Endothelial cell of umbilical vein (primary cell): ENCODE data around the gene TCAP. TPM values are rescaled to one million over a fixed set of nuclear protein-coding genes. Genes with fewer than 3 reads are reported as not detected.

Experiments
- BruUV-seq: library from RNA; stranded (reverse); fragments of 400-500 nt; replicated peaks from 2 replicates; lab custom pipeline; 2021; lab: Mats Ljungman, UMichigan
- CTCF ChIA-PET: fragments of 300-600, 350-600 bp; sonication (Branson Sonifier 250); formaldehyde crosslinking; loops from one replicate; lab custom pipeline; 2021; ENCODE audit warnings: antibody characterized with exemption, inconsistent platforms; lab: Charles Lee
- POLR2A ChIA-PET: fragments of 300-600, 350-600 bp; sonication (Branson Sonifier 250); formaldehyde crosslinking; loops from one replicate; lab custom pipeline; 2021; ENCODE audit warnings: antibody characterized with exemption, inconsistent platforms; lab: Charles Lee
- DNase-seq: peaks from one replicate; pipeline ENCODE4 v3.0.0-alpha.2; 2011; ENCODE audit warnings: low read depth, low spot score
- FAIRE-seq: peaks from 2 replicates; lab custom pipeline; 2011; peaks lifted over from hg19 to GRCh38; lab: Jason Lieb, UNC
- H2AFZ ChIP-seq: 2 replicates; pipeline ENCODE4 v1.6.0; 2012; ENCODE audit warnings: low read depth, low read length, control low read depth, inconsistent platforms
- H3K27ac ChIP-seq: 2 replicates; pipeline ENCODE4 v1.5.1; 2011; ENCODE audit warnings: low read depth, mild to moderate bottlenecking, control low read depth, low read length, moderate library complexity; ENCODE audit not compliant: insufficient read depth
- H3K27me3 ChIP-seq, 2 experiments: 2 replicates each; pipeline versions ENCODE4 v1.6.0 to v1.6.1; 2011; ENCODE audit warnings: low read length in 2 of 2, mixed read lengths in 1 of 2; ENCODE audit not compliant: control insufficient read depth in 2 of 2, insufficient read depth in 2 of 2
- H3K36me3 ChIP-seq, 2 experiments: 2 replicates in 1 of 2; 3 replicates in 1 of 2; pipeline ENCODE4 v1.5.1; 2011; ENCODE audit warnings: low read length in 2 of 2, mild to moderate bottlenecking in 1 of 2, moderate library complexity in 1 of 2; ENCODE audit not compliant: control insufficient read depth in 2 of 2, insufficient read depth in 2 of 2; ENCODE audit errors: extremely low read depth in 1 of 2
- H3K4me1 ChIP-seq: 3 replicates; pipeline ENCODE4 v1.5.1; 2011; ENCODE audit warnings: mild to moderate bottlenecking, low read length; ENCODE audit not compliant: control insufficient read depth, insufficient read depth; ENCODE audit errors: extremely low read depth
- H3K4me2 ChIP-seq: 2 replicates; pipeline ENCODE4 v1.6.1; 2011; ENCODE audit warnings: low read length, control low read depth, mixed read lengths; ENCODE audit not compliant: insufficient read depth
- H3K4me3 ChIP-seq, 3 experiments: fragments of 200-600 bp in 1 of 3; sonication (generic), shearing (Covaris generic) in 1 of 3; replicated peaks in 1 of 3; 2 replicates each; pipeline ENCODE4 v1.5.1; 2011 to 2016; ENCODE audit warnings: control low read depth in 3 of 3, low read length in 3 of 3, mild to moderate bottlenecking in 2 of 3, inconsistent platforms in 1 of 3, low read depth in 1 of 3, moderate library complexity in 1 of 3; ENCODE audit not compliant: insufficient read depth in 1 of 3
- H3K79me2 ChIP-seq: 2 replicates; pipeline ENCODE4 v1.6.0; 2012; ENCODE audit warnings: low read length, inconsistent platforms; ENCODE audit not compliant: control insufficient read depth, insufficient read depth
- H3K9ac ChIP-seq: replicated peaks from 2 replicates; pipeline ENCODE3; 2011; ENCODE audit warnings: low read length, control low read depth; ENCODE audit not compliant: insufficient read depth; ENCODE audit errors: extremely low read depth
- H3K9me1 ChIP-seq: replicated peaks from 3 replicates; pipeline ENCODE4 v1.6.0; 2011; ENCODE audit warnings: mild to moderate bottlenecking, low read length; ENCODE audit not compliant: control insufficient read depth, insufficient read depth; ENCODE audit errors: extremely low read depth
- H3K9me3 ChIP-seq: replicated peaks from 2 replicates; pipeline ENCODE4 v1.5.1; 2012; ENCODE audit warnings: low read length, inconsistent platforms; ENCODE audit not compliant: control insufficient read depth, insufficient read depth
- H4K20me1 ChIP-seq: replicated peaks from 2 replicates; pipeline ENCODE3; 2011; ENCODE audit warnings: mild to moderate bottlenecking, low read length; ENCODE audit not compliant: control insufficient read depth, insufficient read depth; ENCODE audit errors: extremely low read depth
- EZH2 ChIP-seq: IDR thresholded peaks from 2 replicates; pipeline ENCODE4 v1.6.1; 2012; ENCODE audit warnings: borderline replicate concordance, low read depth, mild to moderate bottlenecking, moderate library complexity, low read length, inconsistent platforms; ENCODE audit not compliant: severe bottlenecking
- FOS ChIP-seq: IDR thresholded peaks from 2 replicates; pipeline ENCODE4 v1.6.1; 2011; ENCODE audit warnings: mild to moderate bottlenecking, low read length, moderate library complexity, borderline replicate concordance; ENCODE audit not compliant: insufficient read depth
- GATA2 ChIP-seq: IDR thresholded peaks from 2 replicates; pipeline ENCODE4 v1.7.0; 2011; ENCODE audit warnings: low read depth, mild to moderate bottlenecking, moderate library complexity, mixed read lengths, low read length; ENCODE audit not compliant: insufficient read length, insufficient read depth
- JUN ChIP-seq: IDR thresholded peaks from 2 replicates; pipeline ENCODE4 v1.6.1; 2011; ENCODE audit warnings: borderline replicate concordance, low read depth; ENCODE audit not compliant: insufficient read length, insufficient read depth
- MYC ChIP-seq: IDR thresholded peaks from one replicate; pipeline ENCODE4 v1.6.1; 2011; ENCODE audit warnings: mild to moderate bottlenecking, low read depth, low read length
- POLR2A ChIP-seq: IDR thresholded peaks from 2 replicates; pipeline ENCODE4 v1.6.1; 2012; ENCODE audit warnings: low read depth, mild to moderate bottlenecking, control low read depth, low read length
- POLR2AphosphoS5 ChIP-seq: IDR thresholded peaks from 2 replicates; pipeline ENCODE4 v1.6.1; 2012; ENCODE audit warnings: low read depth, mild to moderate bottlenecking, control low read depth, low read length, moderate library complexity; ENCODE audit not compliant: insufficient read depth
- dilution Hi-C: fragments of 300-500 bp; cut with MboI; formaldehyde crosslinking; loops from one replicate; pipeline ENCODE4 v1.15.0; 2019; ENCODE audit warnings: low sequenced_read_pairs; ENCODE audit not compliant: extremely low pct_ligation_motif_present
- intact Hi-C: fragments of 100-400 bp; cut with micrococcal nuclease; formaldehyde crosslinking; loops from one replicate; pipeline ENCODE4 v1.10.0; 2022
- polyA plus RNA-seq, 4 experiments: library from polyadenylated mRNA; depleted of rRNA in 3 of 4; stranded (reverse) in 3 of 4; unstranded in 1 of 4; fragments of >200 nt; gene quantifications; 2 replicates each; pipeline versions ENCODE4 v1.2.1 to v1.2.3, GENCODE V29; 2011 to 2012; ENCODE audit warnings: missing spikeins in 1 of 4
- total RNA-seq: library from RNA; stranded (reverse); gene quantifications from 2 replicates; pipeline ENCODE4 v1.2.3, GENCODE V29; 2021
- TF ChIP-seq, protein P1 (sequence below): IDR thresholded peaks from 2 replicates; pipeline ENCODE4 v1.6.1; 2011; ENCODE audit not compliant: insufficient read depth, insufficient read length
- TF ChIP-seq, protein P2 (sequence below), 2 donors: IDR thresholded peaks; 1 replicate in 1 of 2; 2 replicates in 1 of 2; pipeline ENCODE4 v1.5.1; 2011; ENCODE audit warnings: low read length in 2 of 2, mild to moderate bottlenecking in 2 of 2, moderate library complexity in 2 of 2, control low read depth in 1 of 2, inconsistent platforms in 1 of 2, low read depth in 1 of 2; ENCODE audit not compliant: insufficient read depth in 1 of 2; ENCODE audit errors: extremely low read depth in 1 of 2

Gene TCAP
- total and polyA plus RNA-seq, 2 donors (not counting 3 experiments of a cell fraction or from before 2014, with no cell fraction given), result 0.51 to 0.93 TPM

DNA sequence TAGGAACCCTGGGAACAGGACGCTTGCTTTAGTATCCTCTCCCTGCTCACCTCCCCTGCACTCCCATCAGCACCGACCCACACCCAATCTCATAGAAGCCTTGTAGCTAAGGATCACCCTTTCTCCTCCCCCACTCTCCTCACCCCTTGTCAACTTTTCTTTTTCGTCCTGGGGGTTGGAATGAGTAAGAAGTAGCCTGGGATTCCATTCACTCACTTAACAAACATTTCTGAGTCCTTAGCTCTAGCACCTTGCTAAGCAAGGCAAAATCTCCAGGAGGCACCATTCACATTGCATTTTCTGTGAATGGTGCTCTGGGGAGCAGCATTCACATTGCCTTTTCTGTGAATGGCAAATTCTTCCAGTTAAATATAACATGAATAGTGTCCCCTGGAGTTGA is 23.8 kb downstream of the TCAP start:
- H3K9me3 ChIP-seq, result no peaks in the 10 kb centered on the region
- TF ChIP-seq JUN (no peak), EZH2 (no peak), POLR2AphosphoS5 (no peak), GATA2 (no peak), MYC (no peak), POLR2A (no peak), FOS (no peak)
- TF ChIP-seq, protein P1, sequence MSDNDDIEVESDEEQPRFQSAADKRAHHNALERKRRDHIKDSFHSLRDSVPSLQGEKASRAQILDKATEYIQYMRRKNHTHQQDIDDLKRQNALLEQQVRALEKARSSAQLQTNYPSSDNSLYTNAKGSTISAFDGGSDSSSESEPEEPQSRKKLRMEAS, result no peak
- TF ChIP-seq, protein P2, sequence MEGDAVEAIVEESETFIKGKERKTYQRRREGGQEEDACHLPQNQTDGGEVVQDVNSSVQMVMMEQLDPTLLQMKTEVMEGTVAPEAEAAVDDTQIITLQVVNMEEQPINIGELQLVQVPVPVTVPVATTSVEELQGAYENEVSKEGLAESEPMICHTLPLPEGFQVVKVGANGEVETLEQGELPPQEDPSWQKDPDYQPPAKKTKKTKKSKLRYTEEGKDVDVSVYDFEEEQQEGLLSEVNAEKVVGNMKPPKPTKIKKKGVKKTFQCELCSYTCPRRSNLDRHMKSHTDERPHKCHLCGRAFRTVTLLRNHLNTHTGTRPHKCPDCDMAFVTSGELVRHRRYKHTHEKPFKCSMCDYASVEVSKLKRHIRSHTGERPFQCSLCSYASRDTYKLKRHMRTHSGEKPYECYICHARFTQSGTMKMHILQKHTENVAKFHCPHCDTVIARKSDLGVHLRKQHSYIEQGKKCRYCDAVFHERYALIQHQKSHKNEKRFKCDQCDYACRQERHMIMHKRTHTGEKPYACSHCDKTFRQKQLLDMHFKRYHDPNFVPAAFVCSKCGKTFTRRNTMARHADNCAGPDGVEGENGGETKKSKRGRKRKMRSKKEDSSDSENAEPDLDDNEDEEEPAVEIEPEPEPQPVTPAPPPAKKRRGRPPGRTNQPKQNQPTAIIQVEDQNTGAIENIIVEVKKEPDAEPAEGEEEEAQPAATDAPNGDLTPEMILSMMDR (IDR thresholded peaks at IDR 0.05; ENCODE audit: extremely low read depth in 1 of 2, insufficient read depth in 1 of 2, low read depth in 1 of 2, low read length in 2 of 2), result no peak
- dilution Hi-C loops (no loop called here), intact Hi-C loops (no loop called here)
- no peaks in the 10 kb centered on the region for H3K36me3 ChIP-seq
- peak overlapping the region in 1 of 3 experiments; percentile 91 for H3K4me3 ChIP-seq
- ChIA-PET CTCF (interaction anchor here (1.3 to 2.1 kb wide), 3 partner anchors 11 to 41 kb away, joined by 3 to 12 read pairs (median 8); partner anchors contain the start of genes ERBB2, MIEN1 and PNMT), POLR2A (interaction anchor here (1.0 kb wide), 1 partner anchor 16 kb away, joined by 3 read pairs; no protein-coding TSS in a partner anchor)
- no peaks in the 10 kb centered on the region for H3K9me1 ChIP-seq
- FAIRE-seq (no peak), DNase-seq (no peak)
- no peaks in the 10 kb centered on the region for H3K27me3 ChIP-seq
- no peaks in the 10 kb centered on the region for H4K20me1 ChIP-seq
- no peak overlapping the region for H3K9ac ChIP-seq
- no peak overlapping the region for H3K27ac ChIP-seq
- no peaks in the 10 kb centered on the region for H3K79me2 ChIP-seq
- peaks cover 9% of the 10 kb centered on the region for H3K4me1 ChIP-seq
- no TSS peak for BruUV-seq
- H3K4me2 ChIP-seq, result peak overlapping the region; percentile 95
- peak overlapping the region; percentile 84 for H2AFZ ChIP-seq
